ENCODE data around the gene KCNH1.

- TF ChIP-seq EZH2 (IDR thresholded peaks at IDR 0.05; ENCODE audit: insufficient read depth, poor library complexity, severe bottlenecking) = no peak
- TF ChIP-seq EZH2phosphoT487 (IDR thresholded peaks at IDR 0.05; ENCODE audit: insufficient read depth, low read depth) = no peak
Measured at GRCh38 chr1:211129776-211130175, 4.2 kb downstream of the KCNH1 start.

Data from GM23248 (cell line).